ENCODE measurements around the gene ZFAND3. TPM values are rescaled to one million over a fixed set of nuclear protein-coding genes. Genes with fewer than 3 reads are reported as not detected.
"Not testable (repeated sequence)": the region's sequence is repeated elsewhere in the genome, so short reads cannot be mapped to it uniquely, and the experiment has no call there.

Gene ZFAND3
- total RNA-seq, 1 experiment from 2014 or later, result 12.9 TPM

DNA sequence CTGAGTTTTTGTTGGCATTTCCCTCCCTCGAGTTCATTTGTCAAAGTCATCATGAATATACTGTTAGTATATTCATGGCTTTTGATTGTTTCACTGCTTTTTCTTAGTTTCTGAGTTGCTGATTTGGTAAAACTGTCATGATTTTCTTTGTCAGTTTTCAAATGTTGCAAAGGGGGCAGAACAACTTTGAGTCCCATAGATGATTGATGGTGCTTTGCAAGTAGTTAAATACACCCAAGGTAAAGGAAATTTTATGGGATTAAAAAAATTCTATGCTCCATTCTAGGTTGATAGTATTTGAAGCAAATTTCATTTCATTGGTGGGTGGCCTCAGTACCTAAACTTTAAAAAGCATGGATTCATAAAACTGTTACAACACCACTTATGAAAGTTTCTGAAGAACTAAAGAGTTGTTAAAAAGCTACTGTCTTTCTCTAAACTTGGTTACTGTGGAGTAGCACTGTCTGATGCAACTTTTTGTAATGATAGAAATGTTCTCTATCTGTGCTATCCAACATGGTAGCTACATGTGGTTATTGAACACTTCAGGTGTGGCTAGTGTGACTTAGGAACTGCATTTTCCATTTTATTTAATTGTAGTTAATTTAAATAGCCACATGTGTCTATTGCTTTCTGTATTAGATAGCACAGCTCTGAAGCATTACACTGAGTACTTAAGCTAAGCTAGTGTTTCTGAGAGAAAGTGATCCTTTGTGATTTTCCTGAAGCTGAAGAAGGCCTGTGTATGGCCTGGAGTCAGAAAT, 153.6 kb downstream of the ZFAND3 start:
- DNase-seq (ENCODE audit: low read depth), result no peak

DNA sequence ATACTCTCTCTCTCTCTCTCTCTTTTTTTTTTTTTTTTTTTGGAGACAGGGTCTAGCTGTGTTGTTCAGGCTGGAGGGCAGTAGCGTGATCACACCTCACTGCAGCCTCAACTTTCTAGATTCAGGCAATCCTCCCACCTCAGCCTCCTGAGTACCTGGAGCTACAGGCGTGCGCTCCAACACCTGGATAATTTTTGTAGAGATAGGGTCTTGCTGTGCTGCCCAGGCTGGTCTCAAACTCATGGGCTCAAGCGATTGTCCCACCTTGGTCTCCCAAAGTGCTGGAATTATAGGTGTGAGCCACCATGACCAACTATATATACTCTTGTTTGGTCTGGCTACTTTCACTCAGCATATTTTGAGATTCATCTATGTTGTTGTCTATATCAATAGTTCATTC, 154.9 kb downstream of the ZFAND3 start:
- DNase-seq (ENCODE audit: low read depth), result no peak

DNA sequence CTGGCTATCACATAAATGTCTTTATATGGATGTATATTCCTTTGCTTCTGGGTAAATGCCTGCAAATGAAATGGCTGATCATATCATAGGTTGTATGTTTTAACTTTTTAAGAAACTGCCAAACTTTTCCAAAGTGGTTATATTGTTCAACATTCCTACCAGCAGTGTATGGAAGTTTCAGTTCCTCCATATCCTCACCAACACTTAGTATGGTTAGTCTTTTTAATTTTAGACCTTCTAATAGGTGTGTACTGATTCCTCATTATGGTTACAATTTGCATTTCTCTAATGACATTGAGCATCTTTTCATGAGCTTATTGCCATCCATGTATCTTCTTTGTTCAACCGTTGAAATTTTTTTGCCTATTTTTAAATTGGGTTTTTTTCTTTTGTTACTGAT, 155.4 kb downstream of the ZFAND3 start:
- no peak for DNase-seq (ENCODE audit: low read depth)

DNA sequence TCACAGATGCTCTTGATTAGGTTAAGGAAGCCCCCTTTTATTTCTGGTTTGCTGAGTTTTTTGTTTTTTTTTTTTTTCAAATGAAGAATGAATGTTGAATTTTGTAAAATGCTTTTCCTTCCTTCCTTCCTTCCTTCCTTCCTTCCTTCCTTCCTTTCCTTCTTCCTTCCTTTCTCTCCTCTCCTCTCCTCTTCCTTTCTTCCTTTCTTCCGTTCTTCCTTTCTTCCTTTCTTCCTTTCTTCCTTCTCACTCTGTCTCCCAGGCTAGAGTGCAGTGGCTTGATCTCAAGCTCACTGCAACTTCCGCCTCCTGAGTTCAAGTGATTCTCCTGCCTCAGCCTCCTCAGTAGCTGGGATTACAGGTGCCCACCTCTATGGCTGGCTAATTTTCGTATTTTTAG, 158.2 kb downstream of the ZFAND3 start:
- no peak for DNase-seq (ENCODE audit: low read depth)

DNA sequence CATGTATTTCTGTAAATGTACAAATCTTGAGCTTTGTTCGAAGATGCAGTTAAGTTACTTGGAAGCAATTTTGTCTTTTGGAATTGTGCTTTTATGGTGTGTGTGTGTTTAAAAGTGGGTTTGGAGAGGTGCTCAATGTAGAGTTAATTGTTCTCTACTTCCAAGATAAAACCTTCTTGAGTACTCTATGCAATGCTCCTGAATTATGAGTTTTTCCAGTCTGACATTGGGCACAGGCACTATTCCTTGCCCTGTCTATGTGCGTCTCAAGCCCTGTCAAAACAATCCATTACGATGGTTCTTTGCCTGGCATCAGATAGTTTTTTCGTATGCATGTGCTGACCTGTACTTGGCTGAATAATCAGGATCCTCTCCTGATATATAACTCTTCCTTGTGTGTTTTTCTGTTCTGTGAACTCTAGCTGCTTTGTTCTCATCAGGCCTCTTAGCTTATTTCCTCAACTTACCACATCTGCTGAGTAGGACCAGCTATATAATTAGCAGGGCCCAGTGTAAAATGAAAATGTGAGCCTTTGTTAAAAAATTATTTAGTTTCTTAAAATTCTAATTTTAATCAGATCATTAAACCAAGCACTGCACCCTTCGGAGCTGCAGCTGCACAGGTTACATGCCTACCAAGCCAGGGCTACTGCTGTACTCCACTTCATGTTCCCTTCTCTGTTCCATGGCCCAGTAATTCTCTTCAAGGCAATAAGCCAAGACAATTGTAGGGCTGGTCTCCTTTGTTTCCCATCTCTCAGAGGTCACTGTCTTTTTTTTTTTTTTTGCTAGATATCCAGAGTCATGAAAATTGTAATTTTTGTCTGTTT, 160.1 kb downstream of the ZFAND3 start:
- no peak for DNase-seq (ENCODE audit: low read depth)

DNA sequence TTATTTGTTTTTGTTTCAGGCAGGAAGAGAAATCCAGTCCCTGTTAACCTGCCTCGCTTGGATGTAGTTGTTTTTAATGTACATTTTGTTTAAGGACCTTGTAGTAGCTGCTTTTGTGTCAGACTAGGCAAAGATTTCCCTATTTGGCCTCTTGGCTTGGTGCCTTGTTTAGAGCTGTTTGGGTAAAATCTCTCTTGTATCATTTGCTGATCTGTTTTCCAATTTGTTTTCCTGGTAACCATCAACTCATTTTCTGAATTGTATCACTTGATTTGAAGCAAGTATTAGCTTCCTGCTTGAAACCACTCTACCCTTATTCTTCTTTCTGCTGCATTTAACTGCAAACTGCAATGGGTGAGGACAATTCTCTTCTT, 160.7 kb downstream of the ZFAND3 start:
- no peak for DNase-seq (ENCODE audit: low read depth)

DNA sequence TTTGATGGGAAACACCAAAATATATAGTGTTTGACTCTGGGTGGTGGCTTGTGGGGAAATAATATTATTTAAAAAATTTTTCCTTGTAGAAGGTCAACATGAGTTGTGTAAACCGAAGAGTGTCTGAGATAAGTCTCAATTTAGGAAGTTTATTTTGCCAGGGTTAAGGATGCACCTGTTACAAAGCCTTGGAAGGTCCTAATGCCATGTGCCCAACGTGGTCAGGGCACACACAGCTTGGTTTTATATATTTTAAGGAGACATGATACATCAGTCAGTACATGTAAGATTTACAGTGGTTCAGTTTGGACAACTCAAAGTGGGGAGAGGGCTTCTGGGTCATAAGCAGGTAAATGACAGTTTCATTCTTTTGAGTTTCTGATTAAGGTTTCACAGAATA, 162.1 kb downstream of the ZFAND3 start:
- no peak for DNase-seq (ENCODE audit: low read depth)

DNA sequence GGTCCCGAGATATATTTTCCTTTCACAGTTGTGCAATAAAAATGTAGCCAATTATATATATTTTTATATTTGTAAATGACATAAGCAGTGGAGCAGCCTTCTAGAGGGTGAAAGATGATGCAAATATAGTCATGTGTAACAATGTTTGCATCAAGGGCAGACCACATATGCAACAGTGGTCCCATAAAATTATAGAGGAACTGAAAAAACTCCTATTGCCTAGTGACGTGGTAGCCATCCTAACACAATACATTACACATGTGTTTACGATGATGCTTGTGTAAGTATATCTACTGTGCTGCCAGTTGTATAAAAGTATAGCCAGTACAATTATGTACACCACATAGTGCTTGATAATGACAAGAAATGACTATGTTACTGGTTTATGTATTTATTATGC, 162.8 kb downstream of the ZFAND3 start:
- DNase-seq (ENCODE audit: low read depth), result no peak

DNA sequence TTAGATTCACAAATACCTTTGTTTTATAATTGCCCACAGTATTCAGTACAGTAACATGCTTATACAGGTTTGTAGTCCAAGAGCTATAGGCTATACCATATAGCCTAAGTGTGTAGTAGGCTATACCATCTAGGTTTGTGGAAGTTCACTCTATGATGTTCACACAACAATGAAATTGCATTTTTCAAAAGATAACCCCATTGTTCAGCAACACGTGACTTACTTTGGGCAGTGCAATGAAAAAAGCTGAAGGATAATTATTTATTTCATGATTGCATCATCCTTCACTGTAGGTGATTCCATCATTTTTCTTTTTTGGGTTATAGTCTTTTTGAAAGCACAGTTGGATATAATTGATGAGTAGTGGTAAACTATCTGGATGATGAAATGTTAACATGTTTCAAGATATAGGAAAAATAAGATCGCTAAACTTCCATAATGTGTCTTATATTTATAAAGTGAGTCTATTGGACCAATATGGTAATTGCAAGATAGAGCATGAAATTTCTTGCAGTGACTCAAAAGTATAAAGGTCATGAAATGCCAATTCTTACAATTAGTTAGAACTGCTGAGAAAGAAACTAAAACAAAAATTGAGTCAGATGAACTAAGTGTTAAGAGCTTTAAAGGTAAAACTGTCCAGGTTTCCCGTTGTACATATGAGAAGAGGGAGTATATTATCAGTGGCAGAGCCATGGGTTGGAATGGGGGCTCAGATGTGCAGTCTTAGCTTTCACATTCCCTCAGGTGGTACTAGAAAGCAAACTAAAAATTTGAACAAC, 164.4 kb downstream of the ZFAND3 start:
- DNase-seq (ENCODE audit: low read depth), result no peak

DNA sequence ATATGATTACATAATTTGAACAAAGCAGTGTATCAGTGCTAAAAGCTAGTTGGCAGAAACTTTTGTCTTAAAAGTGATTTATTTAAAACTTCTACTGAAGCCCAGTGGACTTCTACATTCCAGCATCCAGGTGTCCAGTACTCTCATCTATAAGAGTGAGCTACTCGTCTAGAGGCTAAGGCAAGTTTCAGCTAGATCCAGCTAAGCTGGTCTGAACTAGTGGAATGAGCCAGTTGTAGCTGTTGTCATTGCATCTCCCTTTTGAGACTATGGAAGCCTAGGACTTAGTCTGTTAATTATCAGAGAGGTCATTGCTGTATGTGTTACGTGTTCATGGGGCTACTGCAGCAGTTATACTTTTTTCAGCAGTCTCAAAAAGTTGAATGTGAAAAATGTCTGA, 165.1 kb downstream of the ZFAND3 start:
- DNase-seq (ENCODE audit: low read depth), result no peak

DNA sequence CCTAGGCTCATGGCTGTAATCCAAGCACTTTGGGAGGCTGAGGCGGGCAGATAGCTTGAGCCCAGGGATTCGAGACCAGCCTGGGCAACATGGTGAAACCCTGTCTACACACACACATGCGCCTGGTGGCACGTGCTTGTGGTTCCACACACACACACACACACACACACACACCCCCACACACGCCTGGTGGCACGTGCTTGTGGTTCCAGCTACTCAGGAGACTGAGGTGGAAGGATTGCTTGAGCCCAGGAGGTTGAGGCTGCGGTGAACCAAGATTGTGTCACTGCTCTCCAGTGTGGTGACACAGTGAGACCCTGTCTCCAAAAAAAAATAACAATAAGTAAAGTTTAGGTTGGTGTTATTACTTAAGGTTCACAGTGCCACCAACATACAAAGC, 165.8 kb downstream of the ZFAND3 start:
- no peak for DNase-seq (ENCODE audit: low read depth)

DNA sequence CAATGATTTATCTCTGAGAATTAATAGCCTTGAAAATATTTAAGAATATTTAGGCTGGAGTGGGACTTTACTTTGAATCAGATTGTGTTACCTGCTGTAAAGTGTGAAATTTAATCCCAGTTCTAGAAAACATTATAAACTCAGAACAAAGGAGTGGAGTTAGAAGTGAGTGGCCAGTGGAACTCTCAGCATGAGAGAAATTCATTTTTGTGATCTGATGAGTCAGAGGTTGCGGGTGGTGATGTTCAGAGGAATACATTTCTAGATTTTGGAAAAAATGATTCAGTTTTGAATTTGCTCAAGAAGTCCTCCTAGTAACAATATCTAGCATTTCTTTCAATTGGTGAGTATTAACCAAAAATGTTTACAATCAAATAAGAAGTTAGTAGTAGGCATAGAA, 167.5 kb downstream of the ZFAND3 start:
- DNase-seq (ENCODE audit: low read depth), result peak; percentile 20

DNA sequence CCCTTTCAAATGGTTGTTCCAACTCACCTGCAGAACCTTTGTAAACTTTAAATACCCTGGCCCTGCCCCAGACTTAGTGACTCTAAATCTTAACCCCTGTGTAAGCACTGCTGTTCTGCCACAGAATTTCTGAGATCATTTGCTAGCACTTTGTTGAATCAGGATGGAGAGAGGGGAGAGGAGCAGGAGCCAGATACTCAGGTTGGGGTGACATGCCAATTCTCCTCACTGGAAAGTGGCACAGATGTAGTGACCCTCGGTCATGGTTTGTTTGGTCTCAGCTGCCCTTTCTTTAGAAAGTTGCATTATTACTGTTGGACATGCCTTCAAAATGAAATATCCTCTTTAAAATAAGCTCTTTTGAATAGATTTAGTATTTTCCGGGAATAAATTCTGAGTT, 168.0 kb downstream of the ZFAND3 start:
- no peak for DNase-seq (ENCODE audit: low read depth)

DNA sequence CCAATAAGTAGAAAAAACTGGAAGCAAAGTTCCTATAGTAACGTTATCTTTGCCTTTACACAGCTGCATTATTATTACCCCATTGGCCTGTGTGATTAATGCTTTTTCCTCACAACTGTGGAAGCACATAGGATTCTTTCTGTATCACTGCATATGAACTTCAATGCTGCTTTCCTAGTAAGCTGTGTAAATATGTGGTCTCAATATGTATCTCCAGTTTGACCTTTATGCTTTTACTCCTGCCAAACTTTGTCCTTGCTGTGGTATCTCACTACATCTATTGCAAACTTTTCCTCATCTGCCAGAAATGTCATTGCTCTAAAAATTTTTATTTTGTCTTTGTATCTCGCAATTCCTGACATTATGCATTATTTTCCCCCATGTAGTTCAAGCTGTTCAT, 168.6 kb downstream of the ZFAND3 start:
- no peak for DNase-seq (ENCODE audit: low read depth)

DNA sequence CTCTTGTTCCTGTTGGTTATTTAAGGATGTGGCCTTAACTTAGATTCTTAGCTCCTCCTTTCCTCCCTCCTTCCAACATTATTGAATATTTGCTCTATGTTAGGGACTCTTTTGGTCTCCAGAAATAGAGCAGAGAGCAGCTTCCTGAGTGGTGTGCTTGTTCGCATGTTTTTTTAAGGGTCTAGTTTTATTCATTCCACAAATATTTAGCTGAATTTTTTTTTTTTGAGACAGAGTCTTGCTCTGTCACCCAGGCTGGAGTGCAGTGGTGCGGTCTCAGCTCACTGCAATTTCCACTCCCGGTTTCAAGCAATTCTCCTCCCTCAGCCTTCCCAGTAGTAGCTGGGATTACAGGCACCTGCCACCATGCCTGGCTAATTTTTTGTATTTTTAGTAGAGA, 169.2 kb downstream of the ZFAND3 start:
- no peak for DNase-seq (ENCODE audit: low read depth)

DNA sequence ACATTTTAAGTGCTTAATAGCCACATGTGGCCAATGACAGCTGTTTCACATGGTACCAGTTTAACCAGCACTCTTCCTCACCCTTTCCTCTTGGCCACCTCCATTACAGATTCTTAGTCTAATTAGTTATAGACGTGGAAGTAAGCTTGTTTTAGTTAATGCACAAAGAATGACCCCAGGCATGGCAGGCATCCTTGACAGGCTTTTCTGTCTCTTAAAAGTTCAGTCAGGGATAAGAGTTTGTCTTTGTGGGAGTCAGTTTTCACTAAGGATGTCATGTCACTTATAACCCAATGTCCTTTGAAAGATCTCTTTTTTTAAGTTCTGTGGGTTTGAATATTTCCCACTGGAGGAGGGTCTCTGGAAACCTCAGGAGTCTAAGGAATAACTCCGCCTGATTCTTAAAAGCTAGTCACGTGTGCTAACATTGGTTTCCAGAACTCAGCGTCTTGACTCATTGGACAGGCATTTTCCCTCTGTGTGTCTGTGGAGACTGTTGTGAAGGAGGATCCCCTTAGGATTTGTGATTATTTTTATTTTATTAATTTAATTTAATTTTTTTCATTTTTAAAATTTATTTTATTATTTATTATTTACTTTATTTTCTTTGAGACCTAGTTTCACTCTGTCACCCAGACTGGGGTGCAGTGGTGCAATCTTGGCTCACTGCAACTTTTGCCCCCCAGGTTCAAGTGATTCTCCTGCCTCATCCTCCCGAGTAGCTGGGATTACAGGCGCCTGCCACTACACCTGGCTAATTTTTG, 171.4 kb downstream of the ZFAND3 start:
- peak; percentile 84 for DNase-seq (ENCODE audit: low read depth)

DNA sequence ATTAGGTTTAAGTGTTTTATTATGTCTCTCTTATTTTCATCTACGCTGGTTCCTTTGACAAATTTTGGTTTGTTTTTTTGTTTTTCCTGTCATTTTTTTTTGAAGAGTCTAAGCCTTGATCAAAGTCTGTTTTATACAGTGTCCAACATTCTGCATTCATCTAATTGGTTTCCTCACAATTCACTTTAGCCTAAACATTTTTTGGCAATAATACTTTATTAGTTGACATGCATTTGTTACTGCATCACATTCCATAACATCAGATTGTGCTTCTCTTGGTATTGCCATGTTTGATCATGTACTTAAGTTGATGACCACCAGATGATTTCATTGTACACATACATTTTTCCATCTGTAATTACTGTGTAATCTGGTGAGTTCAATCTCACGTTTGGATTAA, 173.2 kb downstream of the ZFAND3 start:
- DNase-seq (ENCODE audit: low read depth), result no peak

DNA sequence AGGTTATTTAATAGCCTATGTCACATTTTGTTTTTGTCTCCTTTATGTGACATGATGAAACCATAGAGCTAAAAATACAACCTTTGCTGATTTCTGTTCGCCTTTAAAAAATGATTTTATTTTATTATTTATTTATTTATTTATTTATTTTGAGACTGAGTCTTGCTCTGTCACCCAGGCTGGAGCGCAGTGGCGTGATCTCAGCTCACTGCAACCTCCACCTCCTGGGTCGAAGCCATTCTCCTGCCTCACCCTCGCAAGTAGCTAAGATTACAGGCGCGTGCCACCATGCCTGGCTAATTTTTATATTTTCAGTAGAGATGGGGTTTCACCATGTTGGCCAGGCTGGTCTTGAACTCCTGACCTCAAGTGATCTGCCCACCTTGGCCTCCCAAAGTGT, 173.7 kb downstream of the ZFAND3 start:
- DNase-seq (ENCODE audit: low read depth), result not testable (repeated sequence)

DNA sequence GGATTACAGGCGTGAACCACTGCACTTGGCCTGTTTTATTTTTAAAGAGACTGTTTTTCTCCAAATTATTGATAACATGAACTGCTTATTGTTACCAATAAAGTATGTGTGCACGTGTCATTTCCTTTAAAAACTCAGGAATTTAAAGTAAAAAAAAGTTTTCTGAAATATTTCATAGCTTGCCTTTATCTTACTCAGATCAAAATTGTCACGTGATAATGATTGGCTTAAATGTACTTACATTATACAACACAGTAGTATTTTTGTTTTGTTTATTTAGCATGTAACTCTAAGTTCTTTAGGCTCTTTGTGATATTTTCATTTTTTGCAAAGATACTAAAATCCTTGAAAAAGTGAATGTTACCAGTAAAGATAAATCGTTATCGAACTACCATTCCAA, 174.1 kb downstream of the ZFAND3 start:
- DNase-seq (ENCODE audit: low read depth), result no peak

DNA sequence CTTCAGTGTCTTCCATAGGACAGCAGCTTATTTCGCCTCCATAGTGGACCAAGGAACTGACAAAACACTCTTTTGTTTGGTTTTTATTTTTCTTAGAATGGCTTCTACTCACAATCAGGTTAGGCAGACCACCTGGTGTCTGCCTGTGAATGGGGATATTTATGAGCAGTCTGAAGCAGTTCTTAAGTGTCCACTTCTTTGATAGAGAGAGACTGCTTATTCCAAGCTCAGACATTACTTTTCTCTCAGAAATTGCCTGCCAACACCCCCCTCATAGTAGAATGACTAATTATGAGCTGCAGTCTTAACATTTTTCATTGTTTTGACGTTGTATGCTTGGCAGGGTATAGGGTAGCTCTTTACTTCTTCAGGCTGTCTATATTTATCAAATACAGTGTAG, 174.7 kb downstream of the ZFAND3 start:
- peak; percentile 9 for DNase-seq (ENCODE audit: low read depth)

DNA sequence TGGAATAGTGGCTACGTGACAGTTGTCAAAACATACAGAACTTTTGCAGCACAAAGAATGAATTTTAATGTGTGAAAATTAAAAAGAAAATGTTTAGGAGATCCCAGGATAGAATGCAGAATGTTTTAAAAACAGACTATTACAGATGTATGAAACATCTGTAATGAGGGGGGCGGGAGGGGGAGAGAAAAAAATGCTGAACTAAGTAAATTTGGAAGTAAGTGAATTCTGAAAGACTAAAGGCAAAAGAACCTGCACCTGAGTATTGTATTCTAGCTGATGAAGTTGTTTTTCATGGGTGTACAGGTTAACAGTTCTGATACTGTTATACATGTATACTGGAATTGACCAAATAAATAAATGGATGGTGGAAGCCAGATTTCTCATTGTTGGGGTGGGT, 178.8 kb downstream of the ZFAND3 start:
- no peak for DNase-seq (ENCODE audit: low read depth)

DNA sequence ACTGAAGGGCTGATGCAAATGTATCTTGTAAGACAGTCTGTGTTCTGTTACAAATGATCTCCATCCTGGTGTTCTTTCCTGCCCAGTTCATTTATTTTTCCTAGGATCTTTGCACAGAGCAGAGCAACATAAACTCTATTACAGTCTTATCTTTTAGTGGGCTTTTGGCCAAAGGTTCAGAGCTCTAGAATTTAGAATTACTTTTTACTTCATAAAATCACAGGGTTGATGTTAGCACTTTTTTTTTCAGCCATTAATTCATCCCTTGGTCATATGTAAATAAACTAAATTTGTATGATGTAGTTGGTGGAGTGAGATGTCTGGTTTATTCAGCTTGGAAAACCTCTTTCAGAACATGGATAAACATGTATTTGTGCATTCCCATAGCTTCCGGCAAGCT, 181.9 kb downstream of the ZFAND3 start:
- no peak for DNase-seq (ENCODE audit: low read depth)

Data from Daoy (cell line).